Medulla oblongata (tissue), 1 donor: ENCODE results near the gene RAD51D.
"Not testable (repeated sequence)": the region's sequence is repeated elsewhere in the genome, so short reads cannot be mapped to it uniquely, and the experiment has no call there.

Experiments used
- DNase-seq: peaks from one replicate; pipeline ENCODE4 v3.0.0-alpha.2; 2015; ENCODE audit errors: extremely low spot score

Gene RAD51D

DNA sequence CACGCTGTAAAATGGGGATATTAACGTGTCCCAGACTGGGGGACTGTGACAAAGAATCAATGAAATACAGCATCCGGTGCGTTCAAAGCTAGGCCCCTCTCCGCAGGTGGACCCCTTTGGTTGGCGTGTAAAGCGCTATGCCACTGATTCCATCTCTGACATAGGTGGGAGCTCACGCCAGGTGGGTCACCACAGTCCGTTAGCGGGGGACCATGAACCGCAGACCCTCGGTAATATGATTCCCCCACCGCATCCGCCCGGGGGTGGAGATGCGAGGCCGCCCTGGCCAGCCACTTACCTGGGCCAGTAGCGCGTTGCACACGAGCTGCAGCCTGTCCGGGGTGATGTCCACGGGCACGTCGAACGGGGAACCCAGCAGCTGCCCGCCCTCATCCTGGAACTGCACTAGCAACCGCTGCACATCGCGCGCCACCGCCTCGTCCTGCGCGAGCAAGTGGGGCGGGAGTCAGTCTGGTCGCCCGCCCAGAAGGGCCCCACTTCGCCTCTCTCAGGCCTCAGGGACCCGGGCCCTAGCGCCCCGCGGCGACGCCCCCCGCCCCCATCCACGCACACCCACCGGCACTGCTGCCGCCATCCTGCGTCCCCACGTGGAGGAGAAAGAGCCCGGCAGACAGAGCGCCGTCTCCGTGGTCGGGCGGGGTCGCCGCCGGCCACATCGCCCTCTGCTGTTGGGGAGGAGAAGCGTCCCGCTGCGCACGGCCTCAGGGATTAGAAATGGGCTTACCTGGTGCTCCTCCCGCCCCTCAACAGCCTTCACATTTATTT lies 22.2 kb upstream of the RAD51D start, which contains the start of gene NLE1:
Gene NLE1 (minus strand): TSS at position 623 of the 786 bp plus-strand sequence. CDS start 28 bp downstream, at position 595.
- DNase-seq = peak; percentile 79

DNA sequence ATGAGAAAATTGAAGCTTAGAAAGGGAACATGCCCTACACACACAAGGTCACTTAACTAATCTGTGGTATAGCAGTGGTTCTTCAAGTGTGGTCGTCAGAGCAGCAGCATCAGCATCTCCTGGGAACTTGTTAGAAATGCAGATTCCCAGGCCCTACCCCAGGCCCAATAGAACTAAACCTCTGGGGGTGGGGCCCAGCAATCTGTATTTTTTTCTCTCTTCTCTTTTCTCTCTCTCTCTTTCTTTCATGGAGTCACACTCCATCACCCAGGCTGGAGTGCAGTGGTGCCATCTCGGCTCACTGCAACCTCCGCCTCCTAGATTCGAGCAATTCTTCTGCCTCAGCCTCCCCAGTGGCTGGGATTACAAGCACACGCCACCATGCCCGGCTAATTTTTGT lies 18.6 kb upstream of the RAD51D start:
- DNase-seq = no peak

DNA sequence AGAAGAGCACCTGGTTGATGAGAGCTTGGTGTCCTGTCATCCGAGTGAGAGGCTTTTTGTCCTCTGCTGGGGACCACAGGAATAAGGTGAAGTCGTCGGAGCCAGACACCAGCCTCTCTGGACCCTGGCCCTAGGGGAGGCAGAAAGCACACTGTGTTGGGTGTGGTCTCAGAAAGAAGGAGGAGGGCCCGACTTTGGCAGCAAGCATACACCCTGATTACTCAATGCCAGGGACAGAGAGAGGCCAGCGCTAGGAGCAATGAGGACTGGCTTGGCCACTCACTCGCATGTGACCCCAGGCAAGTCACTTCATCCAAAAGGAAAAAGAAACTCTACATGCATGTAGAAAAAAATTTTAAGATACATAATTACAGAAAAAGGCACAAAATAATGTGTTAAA lies 15.7 kb upstream of the RAD51D start:
- no peak for DNase-seq

DNA sequence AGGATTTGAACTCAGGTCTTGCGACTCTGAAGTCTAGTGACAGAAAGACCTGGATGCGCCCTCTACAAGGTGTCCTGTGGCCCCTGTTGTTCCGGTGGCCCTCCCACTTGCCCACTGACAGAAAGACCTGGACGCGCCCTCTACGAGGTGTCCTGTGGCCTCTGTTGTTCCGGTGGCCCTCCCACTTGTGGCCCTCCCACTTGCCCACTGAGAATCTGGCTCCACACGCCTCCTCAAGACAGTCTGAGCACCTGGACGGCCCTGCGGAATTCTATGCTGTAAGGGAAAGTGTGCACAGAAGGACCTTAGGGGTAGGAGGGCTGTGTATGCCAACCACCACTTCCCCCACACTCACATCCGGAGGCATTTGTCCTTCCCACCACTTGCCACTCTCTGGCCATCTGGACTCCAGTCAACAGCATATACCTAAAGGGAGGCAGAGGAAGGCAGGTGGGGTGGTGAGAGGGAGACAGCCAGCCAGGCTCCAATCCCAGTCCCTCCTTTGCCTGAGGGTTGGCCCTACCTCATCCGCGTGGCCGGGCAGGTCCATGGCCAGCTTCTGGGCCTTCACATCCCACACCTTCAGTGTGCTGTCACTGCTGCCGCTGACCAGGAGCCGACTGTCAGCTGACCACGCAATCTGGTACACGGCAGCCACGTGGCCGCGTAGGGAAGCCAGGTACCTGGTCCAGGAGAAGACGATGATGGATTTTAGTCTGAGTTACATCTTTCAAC lies 13.3 kb upstream of the RAD51D start:
- DNase-seq = no peak

DNA sequence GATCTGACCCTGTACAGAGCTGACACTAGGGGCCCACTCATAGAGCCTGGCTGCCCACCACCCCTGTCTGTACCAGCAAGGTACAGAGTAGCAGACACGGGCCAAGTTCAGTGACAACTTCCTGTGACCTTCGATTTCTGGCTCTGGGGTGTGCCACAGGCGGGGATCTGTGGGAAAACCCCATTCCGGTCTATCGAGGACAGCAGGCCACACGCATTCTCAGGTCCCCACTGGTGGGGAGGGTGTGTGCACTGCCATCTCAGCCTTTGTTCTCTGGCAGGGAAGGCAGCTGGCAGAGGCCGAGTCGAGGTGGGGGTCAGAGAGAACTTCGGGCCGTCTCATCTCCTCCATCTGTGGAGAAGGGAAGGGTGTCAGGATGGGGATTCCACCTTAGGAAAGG lies 12.4 kb upstream of the RAD51D start:
- no peak for DNase-seq

DNA sequence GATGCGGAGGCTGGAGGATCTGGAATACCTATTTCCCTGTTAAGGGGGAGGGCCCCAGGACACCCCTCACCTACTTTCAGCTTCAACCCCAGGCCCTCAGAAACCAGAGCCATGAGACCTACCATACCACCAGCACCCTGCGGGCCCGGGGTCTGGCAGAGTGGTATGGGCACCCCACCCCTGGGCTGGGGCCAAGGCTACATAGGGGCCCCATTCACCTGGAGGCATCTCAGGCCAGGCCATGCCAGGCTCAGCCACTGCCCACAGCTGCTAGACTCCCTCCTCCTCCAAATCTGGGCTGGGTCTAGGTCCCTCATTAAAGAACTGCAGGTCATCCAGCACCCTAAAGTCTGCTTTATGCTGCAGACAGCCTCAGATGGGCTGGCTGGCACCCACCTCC lies 10.7 kb upstream of the RAD51D start:
- DNase-seq = no peak

DNA sequence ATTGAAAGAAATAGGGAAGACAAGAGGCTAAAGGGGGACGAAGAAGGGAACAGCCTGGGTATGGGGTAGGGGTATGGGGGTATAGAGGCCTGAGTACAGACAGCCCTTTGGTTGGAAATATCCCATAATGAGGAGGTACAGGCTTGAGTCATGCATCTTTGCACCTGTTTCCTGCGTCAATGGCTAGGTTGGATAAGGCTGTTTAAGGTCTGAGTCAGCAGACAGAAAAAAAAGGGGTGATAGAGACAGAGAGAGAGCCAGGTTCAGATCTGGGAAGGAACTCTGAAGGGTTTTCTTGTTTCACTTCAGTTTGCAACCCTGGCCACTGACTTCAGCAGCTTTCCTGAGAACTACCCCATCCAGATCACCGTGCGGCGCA lies 10.3 kb upstream of the RAD51D start:
- no peak for DNase-seq

DNA sequence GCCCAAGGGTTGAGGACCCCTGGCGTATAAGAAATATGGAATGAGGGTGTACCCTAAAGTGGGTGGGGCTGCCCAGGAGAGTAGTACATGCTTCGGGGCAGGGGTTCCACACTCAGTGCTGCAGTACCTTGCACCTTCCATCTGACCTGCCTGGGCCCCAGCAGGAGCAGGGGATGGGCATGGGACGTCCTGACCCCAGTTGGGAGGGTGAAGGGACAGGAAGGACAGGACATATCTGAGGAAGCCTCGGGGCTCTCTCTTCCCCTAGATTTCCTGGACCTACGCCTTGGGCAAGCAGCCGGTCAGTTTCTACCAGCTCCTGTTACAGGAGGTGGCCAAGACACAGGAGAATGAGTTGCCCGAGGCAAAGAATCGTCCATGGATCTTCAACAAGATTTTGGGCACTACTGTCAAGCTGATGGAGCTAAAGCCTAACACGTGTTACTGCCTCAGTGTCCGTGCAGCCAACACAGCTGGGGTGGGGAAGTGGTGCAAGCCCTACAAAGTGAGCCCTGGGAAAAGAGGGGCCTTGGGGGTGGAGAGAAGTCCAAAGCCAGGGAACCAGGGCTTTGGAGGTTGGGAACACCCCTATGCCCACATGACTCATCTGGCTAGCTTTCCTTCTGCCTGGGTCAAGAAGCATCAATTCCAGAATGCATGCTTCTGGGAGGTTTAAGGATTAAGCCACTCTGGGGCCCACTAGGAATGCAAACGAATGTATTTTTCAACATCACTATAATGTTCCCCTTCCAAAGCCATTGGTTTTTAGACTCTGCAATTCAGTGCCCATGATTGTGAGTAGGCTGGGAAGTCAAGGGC lies 9.7 kb upstream of the RAD51D start:
- DNase-seq = no peak

DNA sequence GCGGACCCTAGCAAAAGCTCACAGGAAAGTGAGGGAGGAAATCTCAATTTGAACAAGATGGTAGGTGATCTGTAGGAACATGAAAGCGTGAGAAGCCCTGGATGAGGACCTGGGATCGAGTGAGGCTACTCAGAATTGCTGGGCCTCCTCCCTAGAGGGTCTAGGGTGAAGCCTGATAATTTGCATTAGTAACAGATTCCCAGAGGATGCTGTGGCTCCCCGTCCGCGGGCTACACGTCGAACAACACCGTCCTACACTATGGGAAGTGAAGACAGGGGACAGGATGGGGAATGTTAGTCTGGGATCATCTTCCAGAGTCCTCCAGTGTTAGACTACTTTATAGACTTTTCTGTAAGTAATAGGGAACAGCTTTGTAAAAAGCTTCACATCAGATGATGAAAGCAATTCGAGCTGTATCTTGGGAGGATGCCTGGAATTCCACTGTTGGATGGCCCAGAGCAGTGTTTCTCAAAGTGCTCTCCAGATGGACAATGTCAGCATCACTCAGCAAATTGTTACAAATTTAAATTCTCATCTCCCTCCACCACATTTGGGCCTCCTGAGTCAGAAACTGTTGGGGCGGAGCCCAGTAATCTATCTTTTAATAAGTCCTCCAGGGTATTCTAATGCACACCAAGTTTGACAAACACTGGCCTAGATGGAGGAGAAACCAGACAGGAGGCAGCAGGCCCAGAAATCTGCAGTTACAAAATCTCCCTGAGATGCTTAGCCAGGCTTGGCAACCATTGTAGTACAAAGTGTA lies 8.3 kb upstream of the RAD51D start:
- DNase-seq = no peak

DNA sequence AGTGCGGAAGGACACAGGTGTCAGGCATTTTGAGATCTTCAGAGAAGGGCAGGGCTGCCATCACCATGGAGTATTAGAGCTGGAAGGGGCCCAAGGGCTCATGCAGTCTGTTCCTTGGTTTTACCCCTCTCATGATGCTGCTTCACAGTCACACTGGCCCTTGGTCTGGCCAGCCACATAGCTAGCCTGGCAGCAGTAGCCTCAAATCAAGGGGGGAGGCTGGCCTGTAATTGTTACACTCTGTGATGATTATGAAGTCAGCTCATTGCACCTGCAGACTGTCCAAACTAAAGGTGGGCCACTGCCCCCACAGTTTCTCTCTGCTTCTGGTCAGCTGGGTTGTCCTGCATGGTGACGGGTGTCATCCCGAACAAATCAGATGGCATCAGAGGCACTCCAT lies 1.7 kb upstream of the RAD51D start, which contains the start of gene FNDC8:
Gene FNDC8 (plus strand): TSS at position 301 of the 400 bp plus-strand sequence. CDS start 79 bp downstream, at position 380.
- no peak for DNase-seq

DNA sequence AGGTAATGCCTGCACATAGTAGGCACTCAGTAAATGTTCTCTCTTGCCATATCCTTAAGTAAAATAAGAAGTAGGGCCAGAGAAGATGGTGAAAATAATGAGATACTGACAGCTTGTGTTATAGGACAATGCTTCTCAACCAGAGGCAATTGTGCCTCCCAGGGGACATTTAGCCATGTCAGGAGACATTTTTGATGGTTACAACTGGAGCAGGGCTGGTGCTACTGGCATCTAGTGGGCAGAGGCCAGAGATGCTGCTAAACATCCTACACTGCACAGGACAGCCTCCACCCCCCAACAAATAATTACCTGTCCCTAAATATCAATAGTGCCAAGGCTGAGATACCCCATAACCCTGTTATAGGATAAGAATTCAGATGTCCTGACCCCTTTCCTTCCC lies 1.7 kb downstream of the RAD51D start:
- DNase-seq = peak; percentile 24

DNA sequence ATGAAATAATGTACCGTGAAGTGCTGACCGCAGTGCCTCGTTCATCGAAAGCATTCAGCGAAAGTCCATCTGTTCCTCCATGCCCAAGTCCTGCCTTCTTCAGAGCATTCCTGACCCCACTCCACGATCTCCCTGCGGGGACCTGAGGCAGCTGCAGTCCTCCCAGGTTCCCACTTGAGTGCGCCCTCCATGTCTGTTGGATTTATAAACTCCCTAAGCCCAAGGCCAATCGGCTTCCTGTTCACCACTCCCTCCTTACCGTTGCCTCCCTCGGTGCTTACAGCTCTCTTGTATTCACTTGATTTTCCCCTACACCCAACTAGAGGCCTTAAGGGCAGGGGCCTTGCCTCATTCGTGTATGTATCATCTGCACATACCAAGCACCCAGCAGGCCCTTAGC lies 2.8 kb downstream of the RAD51D start:
- DNase-seq = no peak

DNA sequence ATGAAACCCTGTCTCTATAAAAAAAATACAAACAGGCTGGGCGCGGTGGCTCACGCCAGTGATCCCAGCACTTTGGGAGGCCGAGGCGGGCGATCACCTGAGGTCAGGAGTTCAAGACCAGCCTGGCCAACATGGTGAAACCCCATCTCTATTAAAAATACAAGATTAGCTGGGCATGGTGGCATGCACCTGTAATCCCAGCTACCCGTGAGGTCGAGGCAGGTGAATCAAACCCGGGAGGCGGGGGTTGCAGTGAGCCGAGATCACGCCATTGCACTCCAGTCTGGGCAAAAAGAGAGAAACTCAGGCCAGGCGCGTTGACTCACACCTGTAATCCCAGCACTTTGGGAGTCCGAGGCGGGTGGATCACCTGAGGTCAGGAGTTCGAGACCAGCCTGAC lies 8.9 kb downstream of the RAD51D start:
- DNase-seq = not testable (repeated sequence)

DNA sequence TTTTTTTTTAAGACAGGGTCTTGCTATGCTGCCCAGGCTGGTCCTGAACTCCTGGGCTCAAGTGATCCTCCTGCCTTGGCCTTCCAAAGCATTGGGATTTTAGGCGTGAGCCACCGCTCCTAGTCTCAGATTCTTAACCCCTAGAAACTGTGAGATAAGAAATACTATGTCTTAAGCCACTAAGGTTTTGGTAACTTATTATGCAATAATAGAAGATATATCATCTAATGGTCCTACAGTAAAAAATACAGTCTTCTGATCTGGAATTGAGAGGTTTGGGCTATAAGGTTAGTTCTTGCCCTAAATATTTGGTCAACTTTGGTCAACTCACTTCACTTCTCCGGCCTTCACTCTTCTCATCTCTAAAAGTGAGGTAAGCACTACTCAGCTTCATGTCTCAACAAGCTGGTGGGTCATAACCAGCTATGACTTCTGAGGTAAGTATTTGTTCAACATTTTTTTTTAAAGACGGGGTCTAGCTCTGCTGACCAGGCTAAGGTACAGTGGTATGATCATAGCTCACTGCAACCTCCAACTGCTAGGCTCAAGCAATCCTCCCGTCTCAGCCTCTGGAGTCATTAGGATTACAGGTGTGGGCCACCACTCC lies 14.7 kb downstream of the RAD51D start:
- no peak for DNase-seq

DNA sequence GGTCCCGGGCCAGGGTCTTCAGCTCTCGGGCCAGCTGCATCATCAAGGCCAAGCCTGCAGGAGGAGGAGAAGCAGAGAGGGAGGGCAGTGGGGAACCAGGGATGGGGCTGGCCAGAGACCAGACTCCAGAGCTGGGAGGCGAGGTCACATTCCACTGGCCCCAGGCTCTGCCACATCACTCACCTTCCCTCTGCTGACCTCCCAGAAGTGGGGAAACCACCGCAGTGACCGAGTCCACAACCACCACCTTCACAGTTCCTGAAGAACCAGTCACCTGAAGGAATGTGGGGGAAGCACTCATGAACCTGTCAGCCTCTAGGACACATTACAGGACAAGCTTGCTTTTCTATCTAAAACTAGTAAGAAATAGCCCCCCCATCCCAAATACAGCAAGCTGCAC lies 16.4 kb downstream of the RAD51D start:
- DNase-seq = no peak

DNA sequence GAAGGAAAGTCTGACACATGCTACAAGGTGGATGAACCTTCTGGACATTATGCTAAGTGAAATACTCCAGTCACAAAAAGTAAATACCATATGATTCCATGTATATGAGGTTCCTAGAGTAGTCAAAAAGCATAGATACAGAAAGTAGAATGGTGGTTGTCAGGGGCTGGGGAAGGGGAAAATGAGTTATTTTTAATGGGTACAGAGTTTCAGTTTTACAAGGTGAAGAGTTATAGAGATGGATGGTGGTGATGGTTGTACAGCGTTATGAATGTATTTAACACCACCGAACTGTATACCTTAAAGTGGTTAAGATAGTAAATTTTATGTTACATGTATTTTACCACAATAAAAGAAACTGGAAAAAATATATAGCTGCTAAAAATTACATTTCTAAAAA lies 17.9 kb downstream of the RAD51D start:
- DNase-seq = no peak

DNA sequence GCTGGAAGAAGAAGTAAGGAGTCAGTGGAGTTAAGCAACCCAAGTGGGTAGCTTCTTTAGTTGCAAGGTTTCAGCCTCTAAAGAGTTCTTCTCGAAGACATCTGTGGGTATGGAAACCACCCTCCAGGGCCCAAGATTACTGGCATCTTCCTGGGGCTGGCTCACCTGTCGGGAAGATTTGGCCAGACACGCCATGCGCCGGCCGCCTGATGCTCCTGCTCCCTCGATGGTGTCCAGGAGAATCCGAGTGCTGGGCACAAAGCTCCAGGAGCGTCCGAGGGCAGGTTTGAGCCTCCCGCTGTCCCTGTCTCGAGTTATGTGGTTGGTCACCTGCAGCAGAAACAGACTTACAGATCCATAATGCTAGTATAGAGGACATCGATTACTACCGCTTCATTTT lies 18.6 kb downstream of the RAD51D start:
- no peak for DNase-seq

DNA sequence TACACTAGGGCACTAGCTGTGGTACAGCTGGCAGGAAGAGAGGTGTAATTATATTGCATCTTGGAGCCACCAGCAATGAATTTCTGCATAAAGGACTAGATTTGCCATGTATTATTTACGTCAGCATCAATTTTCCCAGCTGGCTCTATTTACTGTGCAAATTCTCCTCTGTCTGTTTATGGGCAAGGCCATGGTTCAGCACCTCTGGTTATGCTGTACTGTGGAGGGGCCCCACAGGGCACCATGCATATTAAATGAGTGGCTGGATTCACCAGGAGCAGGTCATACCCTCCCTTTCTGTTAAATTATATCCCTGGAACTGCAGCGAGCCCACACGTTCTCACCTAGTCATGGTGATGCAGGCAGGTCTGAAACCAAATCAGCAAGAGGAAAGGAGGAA lies 19.8 kb downstream of the RAD51D start:
- DNase-seq = no peak

DNA sequence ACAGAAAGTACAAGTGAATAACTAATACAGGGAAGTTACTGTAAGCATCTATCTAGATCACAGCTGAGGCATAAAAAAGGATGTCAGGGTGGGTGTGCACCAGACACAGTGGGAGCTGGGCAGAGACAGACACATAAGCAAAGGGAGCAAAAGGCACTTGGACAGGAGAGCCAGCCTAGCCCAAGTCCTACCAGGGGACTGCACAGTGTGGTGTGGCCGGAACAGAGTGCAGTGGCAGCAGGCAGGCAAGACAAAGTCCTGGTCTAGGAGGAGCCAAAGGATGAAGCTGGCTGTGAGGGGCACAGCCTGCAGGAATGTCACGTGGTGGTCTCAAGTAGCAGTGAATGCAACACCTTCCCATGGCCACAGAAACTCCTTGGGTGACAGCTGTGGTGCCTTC lies 21.9 kb downstream of the RAD51D start:
- no peak for DNase-seq

DNA sequence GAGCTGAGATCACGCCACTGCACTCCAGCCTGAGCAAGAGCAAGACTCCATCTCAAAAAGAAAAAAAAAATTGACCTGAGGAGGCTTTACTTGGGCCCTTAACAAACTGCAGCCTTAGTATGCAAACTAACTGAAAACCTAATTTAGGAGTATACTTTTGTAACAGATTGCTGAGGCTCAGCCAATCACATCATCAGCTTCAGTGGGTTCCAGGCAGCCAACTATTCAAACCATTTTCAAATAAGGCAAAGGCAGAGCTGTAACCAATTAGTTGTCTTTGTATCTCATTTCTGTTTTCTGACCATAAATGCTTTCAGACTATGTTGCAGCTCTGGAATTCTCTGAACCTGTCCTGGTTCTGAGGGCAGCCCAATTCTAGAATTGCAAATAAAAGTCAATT lies 23.9 kb downstream of the RAD51D start:
- DNase-seq = no peak

DNA sequence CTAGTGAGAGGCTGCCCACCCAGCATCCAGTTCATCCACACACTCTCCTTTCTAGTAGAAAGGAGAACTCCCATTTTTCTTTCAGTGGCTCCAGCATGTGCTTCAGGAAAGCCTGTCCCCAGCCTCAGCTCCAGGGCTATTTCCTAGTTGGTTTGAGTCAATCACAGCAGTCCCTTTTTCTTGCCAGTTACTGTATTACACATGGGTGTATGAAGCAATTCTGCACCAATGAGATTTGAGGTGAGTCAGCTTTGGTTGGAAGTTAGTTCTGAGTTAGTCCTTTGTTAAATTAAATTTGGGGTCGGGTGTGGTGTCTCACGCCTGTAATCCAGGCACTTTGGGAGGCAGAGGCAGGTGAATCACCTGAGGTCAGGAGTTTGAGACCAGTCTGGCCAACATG lies 24.8 kb downstream of the RAD51D start:
- DNase-seq = no peak
